Upper lobe of left lung (tissue), 6 donors: Measurements from ENCODE around the gene HS3ST6. TPM values are rescaled to one million over a fixed set of nuclear protein-coding genes. Genes with fewer than 3 reads are reported as not detected.
A peak's percentile ranks its signal among the peaks of the same experiment; 100 is the strongest.

Source experiments
- ATAC-seq, 2 donors: fragments of 200-7000 bp; cut with Tn5 transposase; one replicate each; pipeline ENCODE4 v1.9.1; 2022; ENCODE audit warnings: mild to moderate bottlenecking in 2 of 2, moderate library complexity in 2 of 2; ENCODE audit not compliant: low FRiP score in 2 of 2
- DNase-seq, 2 donors: peaks; one replicate each; pipeline ENCODE4 v3.0.0-alpha.2; 2019 to 2020
- H3K27ac ChIP-seq, 4 donors: fragments of 200-600 bp; sonication (generic); one replicate each; pipeline ENCODE4 v1.5.1; 2016 to 2019
- H3K27me3 ChIP-seq, 4 donors: fragments of 200-600 bp; sonication (generic); one replicate each; pipeline ENCODE4 v1.5.1; 2017 to 2019
- H3K36me3 ChIP-seq, 4 donors: fragments of 200-600 bp; sonication (generic); one replicate each; pipeline ENCODE4 v1.5.1; 2016 to 2019
- H3K4me1 ChIP-seq, 4 donors: fragments of 200-600 bp; sonication (generic); one replicate each; pipeline ENCODE4 v1.5.1; 2018 to 2019
- H3K4me3 ChIP-seq, 4 donors: fragments of 200-600 bp; sonication (generic); one replicate each; pipeline ENCODE4 v1.5.1; 2017 to 2019; ENCODE audit warnings: mild to moderate bottlenecking in 2 of 4, moderate library complexity in 1 of 4
- H3K9me3 ChIP-seq, 4 donors: fragments of 200-600 bp; sonication (generic); one replicate each; pipeline ENCODE4 v1.5.1; 2018 to 2019
- CTCF ChIP-seq, 6 experiments: fragments of 450-650 bp in 4 of 6; fragments of 200-600 bp in 2 of 6; sonication (generic) in 2 of 6; IDR thresholded peaks; one replicate each; pipeline ENCODE4 v1.5.1; 2016 to 2019; ENCODE audit warnings: antibody characterized with exemption in 6 of 6
- EP300 ChIP-seq, 4 donors: sonication (generic); formaldehyde crosslinking; IDR thresholded peaks; one replicate each; pipeline ENCODE4 v1.5.1; 2017; ENCODE audit warnings: antibody characterized with exemption in 4 of 4, control low read depth in 2 of 4
- POLR2A ChIP-seq, 4 donors: fragments of 450-650 bp; IDR thresholded peaks; one replicate each; pipeline ENCODE4 v1.5.1; 2016 to 2017; ENCODE audit warnings: antibody characterized with exemption in 4 of 4, mild to moderate bottlenecking in 2 of 4
- POLR2AphosphoS5 ChIP-seq, 2 donors: sonication (generic); formaldehyde crosslinking; IDR thresholded peaks; one replicate each; pipeline ENCODE4 v1.5.1; 2017; ENCODE audit warnings: antibody characterized with exemption in 2 of 2
- whole genome bisulfite sequencing, 2 donors: methylation state at CpG; one replicate each; pipeline ENCODE4 v1.1.5; 2017 to 2018; 5-methylcytosine and 5-hydroxymethylcytosine counted together
- small RNA-seq, 4 donors: library from RNA; depleted of rRNA; stranded (forward); fragments of <200 nt; gene quantifications; one replicate each; pipeline ENCODE3, GENCODE V24; 2016
- total RNA-seq, 6 donors: library from RNA; depleted of rRNA in 4 of 6; stranded (reverse); fragments of >200 nt in 4 of 6; gene quantifications; one replicate each; pipeline versions ENCODE4 v1.1.0 to v1.2.1, GENCODE V29; 2016 to 2021
- donor health status: DM: no; HTN: no; CAD: no; lungs with moderate emphysema.
- donor health status: DM: no; HTN: yes; CAD: no; lungs with severe emphysema.

HS3ST6 gene
- total RNA-seq, 6 donors from 2014 or later = 0.44 to 4.0 (median 0.95) TPM; not detected in 2

- Histone ChIP-seq H3K9me3 (no peaks in the 10 kb centered on the region), H3K27ac (no peak overlapping the region), H3K27me3 (no peaks in the 10 kb centered on the region), H3K36me3 (no peaks in the 10 kb centered on the region), H3K4me3 (no peak overlapping the region), H3K4me1 (peaks cover 0 to 3% (median 0%) of the 10 kb centered on the region in 4 donors)
- DNase-seq = no peak
- ATAC-seq = no peak
- 9 to 13% methylated on average over 4 of the region's 4 CpGs for WGBS, 2 donors
- TF ChIP-seq EP300 (IDR thresholded peaks at IDR 0.05) (no peak), CTCF (IDR thresholded peaks at IDR 0.05) (peak in 5 of 6 experiments; percentile 26 to 36 (median 32))
These were observed 54.3 kb downstream of the HS3ST6 start for GRCh38 chr16:1863681-1864460.

GRCh38 chr16:1862394-1862793, 55.8 kb downstream of the HS3ST6 start:
- Histone ChIP-seq H3K27me3 (no peaks in the 10 kb centered on the region), H3K9me3 (no peaks in the 10 kb centered on the region), H3K4me3 (no peak overlapping the region), H3K36me3 (no peaks in the 10 kb centered on the region), H3K27ac (no peak overlapping the region), H3K4me1 (peaks cover 0 to 3% (median 0%) of the 10 kb centered on the region in 4 donors)
- 79 to 83% methylated on average over 9 of the region's 9 CpGs for WGBS, 2 donors
- DNase-seq (no peak), ATAC-seq (no peak)
- TF ChIP-seq POLR2A (IDR thresholded peaks at IDR 0.05) (no peak), CTCF (IDR thresholded peaks at IDR 0.05) (no peak), EP300 (IDR thresholded peaks at IDR 0.05) (no peak), POLR2AphosphoS5 (IDR thresholded peaks at IDR 0.05) (no peak)

DNA sequence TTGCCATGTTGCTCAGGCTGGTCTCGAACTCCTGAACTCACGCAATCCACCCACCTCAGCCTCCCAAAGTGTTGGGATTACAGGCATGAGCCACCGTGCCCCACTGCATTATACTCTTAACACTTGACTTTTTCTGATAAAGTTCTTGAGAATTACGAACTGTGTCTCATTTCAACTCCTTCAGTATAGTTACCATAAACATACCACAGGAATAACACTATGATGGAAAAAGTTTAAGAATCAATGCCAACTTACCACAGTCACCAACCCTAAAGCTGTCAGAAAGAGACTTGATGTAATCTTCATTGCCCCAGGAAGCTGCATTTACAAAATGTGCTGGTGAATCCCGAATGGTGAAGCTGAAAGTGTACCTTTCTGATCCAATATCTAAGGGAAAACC, 56.5 kb downstream of the HS3ST6 start:
- WGBS, 2 donors = 62 to 76% methylated on average over 5 of the region's 5 CpGs
- TF ChIP-seq POLR2AphosphoS5 (IDR thresholded peaks at IDR 0.05) (no peak), CTCF (IDR thresholded peaks at IDR 0.05) (no peak), POLR2A (IDR thresholded peaks at IDR 0.05) (no peak), EP300 (IDR thresholded peaks at IDR 0.05) (no peak)
- Histone ChIP-seq H3K4me1 (peaks cover 0 to 3% (median 0%) of the 10 kb centered on the region in 4 donors), H3K36me3 (no peaks in the 10 kb centered on the region), H3K27ac (no peak overlapping the region), H3K27me3 (no peaks in the 10 kb centered on the region), H3K9me3 (no peaks in the 10 kb centered on the region), H3K4me3 (no peak overlapping the region)
- ATAC-seq (no peak), DNase-seq (no peak)

Small RNA genes lying within 50 kb of the gene (small RNA-seq; reads per million reads assigned to genes)
- 0 reads per million in 4 donors for gene SNORA10
- gene SNORA64 = 0 reads per million in 4 donors

Other genes with a start within 250 kb of the HS3ST6 start
- gene JPT2, start 240.1 kb downstream of the HS3ST6 start, total RNA-seq = 10 to 100 TPM; 15.8 to 60.5 (median 38.3) TPM
- gene MAPK8IP3, start 212.2 kb downstream of the HS3ST6 start, total RNA-seq = 100 to 1,000 TPM in 2 of 6 donors, 10 to 100 TPM in 4; 46.4 to 505 (median 71.9) TPM
- 100 to 1,000 TPM in 2 of 6 donors, 10 to 100 TPM in 4; 57.8 to 155 (median 78.9) TPM for gene NME3, start 146.9 kb downstream of the HS3ST6 start, total RNA-seq
- gene EME2, start 145.6 kb downstream of the HS3ST6 start, total RNA-seq = 10 to 100 TPM; 10.8 to 87.0 (median 21.5) TPM
- 10 to 100 TPM; 49.2 to 91.7 (median 69.8) TPM for gene MRPS34, start 145.3 kb downstream of the HS3ST6 start, total RNA-seq
- 100 to 1,000 TPM in 2 of 6 donors, 10 to 100 TPM in 4; 46.2 to 234 (median 64.4) TPM for gene SPSB3, start 135.8 kb downstream of the HS3ST6 start, total RNA-seq
- 10 to 100 TPM; 53.2 to 85.6 (median 60.5) TPM for gene NUBP2, start 135.5 kb downstream of the HS3ST6 start, total RNA-seq
- 10 to 100 TPM in 1 of 6 donors, 1 to 10 TPM in 5; 1.0 to 11.5 (median 3.1) TPM for gene IGFALS, start 124.7 kb downstream of the HS3ST6 start, total RNA-seq
- gene HAGH, start 91.6 kb downstream of the HS3ST6 start, total RNA-seq = 100 to 1,000 TPM in 5 of 6 donors, 10 to 100 TPM in 1; 84.5 to 251 (median 122) TPM
- 10 to 100 TPM; 22.1 to 42.1 (median 32.6) TPM for gene FAHD1, start 91.2 kb downstream of the HS3ST6 start, total RNA-seq
- under 1 TPM in 1 of 6 donors, not detected in 5; 0.54 TPM for gene MEIOB, start 46.3 kb downstream of the HS3ST6 start, total RNA-seq
- 10 to 100 TPM; 18.2 to 45.3 (median 31.9) TPM for gene MSRB1, start 24.8 kb upstream of the HS3ST6 start, total RNA-seq
- gene RPL3L, start 36.3 kb upstream of the HS3ST6 start, total RNA-seq = not detected
- gene NDUFB10, start 41.1 kb upstream of the HS3ST6 start, total RNA-seq = 100 to 1,000 TPM in 4 of 6 donors, 10 to 100 TPM in 2; 76.5 to 245 (median 107) TPM
- 1,000 to 10,000 TPM; 1,128 to 1,943 (median 1,579) TPM for gene RPS2, start 46.4 kb upstream of the HS3ST6 start, total RNA-seq
- gene RNF151, start 48.4 kb upstream of the HS3ST6 start, total RNA-seq = under 1 TPM in 1 of 6 donors, not detected in 5; 0.37 TPM
- gene TBL3, start 53.6 kb upstream of the HS3ST6 start, total RNA-seq = 10 to 100 TPM; 22.0 to 51.6 (median 35.0) TPM
- gene NOXO1, start 63.1 kb upstream of the HS3ST6 start, total RNA-seq = 1 to 10 TPM in 5 of 6 donors, not detected in 1; 2.1 to 5.4 (median 5.0) TPM
- 10 to 100 TPM in 5 of 6 donors, 1 to 10 TPM in 1; 5.2 to 40.3 (median 24.7) TPM for gene GFER, start 65.8 kb upstream of the HS3ST6 start, total RNA-seq
- gene SYNGR3, start 71.6 kb upstream of the HS3ST6 start, total RNA-seq = 1 to 10 TPM in 1 of 6 donors, under 1 TPM in 3, not detected in 2; 0.15 to 1.4 (median 0.34) TPM
- 10 to 100 TPM; 20.1 to 62.8 (median 41.7) TPM for gene ZNF598, start 91.4 kb upstream of the HS3ST6 start, total RNA-seq
- under 1 TPM in 2 of 6 donors, not detected in 4; 0.67 to 0.80 TPM for gene NPW, start 101.4 kb upstream of the HS3ST6 start, total RNA-seq
- 100 to 1,000 TPM; 131 to 604 (median 283) TPM for gene NHERF2, start 108.5 kb upstream of the HS3ST6 start, total RNA-seq
- gene NTHL1, start 129.4 kb upstream of the HS3ST6 start, total RNA-seq = 10 to 100 TPM; 17.8 to 43.6 (median 28.8) TPM
- 100 to 1,000 TPM in 4 of 6 donors, 10 to 100 TPM in 2; 47.3 to 296 (median 118) TPM for gene TSC2, start 129.6 kb upstream of the HS3ST6 start, total RNA-seq
- 100 to 1,000 TPM in 3 of 6 donors, 10 to 100 TPM in 3; 75.4 to 567 (median 106) TPM for gene PKD1, start 217.5 kb upstream of the HS3ST6 start, total RNA-seq
- gene RAB26, start 230.2 kb upstream of the HS3ST6 start, total RNA-seq = 1 to 10 TPM in 1 of 6 donors, under 1 TPM in 3, not detected in 2; 0.30 to 6.8 (median 0.85) TPM
- 10 to 100 TPM; 34.6 to 72.6 (median 52.9) TPM for gene TRAF7, start 237.4 kb upstream of the HS3ST6 start, total RNA-seq